ENCODE data around the gene STAT5A. TPM values are rescaled to one million over a fixed set of nuclear protein-coding genes. Genes with fewer than 3 reads are reported as not detected.

STAT5A gene
- total and polyA plus RNA-seq, 9 of the 15 experiments (the other 6 are each of a cell fraction or from before 2014, with no cell fraction given): 79.9 to 415 (median 196) TPM

DNA sequence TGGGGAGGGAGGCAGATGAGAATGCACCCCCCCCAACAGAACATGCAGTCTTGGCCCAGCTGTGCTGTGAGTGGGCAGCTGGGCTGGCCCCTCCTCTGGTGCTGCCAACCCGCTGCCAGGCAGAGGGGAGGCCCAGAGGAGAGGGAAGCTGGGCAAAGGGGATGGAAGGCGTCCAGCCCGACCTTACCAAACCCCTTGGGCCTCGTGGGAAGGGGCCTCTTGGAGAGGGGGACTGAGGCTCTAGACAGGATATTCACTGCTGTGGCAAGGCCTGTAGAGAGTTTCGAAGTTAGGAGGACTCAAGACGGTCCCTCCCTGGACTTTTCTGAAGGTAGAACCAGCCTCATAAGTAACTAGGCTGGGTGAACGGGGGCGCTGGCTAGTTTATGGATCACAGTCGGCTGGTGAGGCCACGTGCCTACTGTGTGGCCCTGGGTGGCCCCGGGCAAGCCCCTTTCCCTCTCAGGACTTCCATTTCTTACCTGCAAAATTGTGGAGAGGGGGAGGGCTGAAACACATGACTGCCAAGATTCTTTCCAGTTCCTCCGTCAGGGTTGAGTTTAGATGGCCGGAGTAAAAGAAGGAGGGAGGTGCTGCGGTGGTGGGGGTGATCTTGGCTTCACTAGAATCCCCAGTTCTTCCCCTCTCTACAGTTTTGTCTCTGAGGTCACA lies 857 bp upstream of the STAT5A start (continued):
- TF ChIP-seq, protein P1, sequence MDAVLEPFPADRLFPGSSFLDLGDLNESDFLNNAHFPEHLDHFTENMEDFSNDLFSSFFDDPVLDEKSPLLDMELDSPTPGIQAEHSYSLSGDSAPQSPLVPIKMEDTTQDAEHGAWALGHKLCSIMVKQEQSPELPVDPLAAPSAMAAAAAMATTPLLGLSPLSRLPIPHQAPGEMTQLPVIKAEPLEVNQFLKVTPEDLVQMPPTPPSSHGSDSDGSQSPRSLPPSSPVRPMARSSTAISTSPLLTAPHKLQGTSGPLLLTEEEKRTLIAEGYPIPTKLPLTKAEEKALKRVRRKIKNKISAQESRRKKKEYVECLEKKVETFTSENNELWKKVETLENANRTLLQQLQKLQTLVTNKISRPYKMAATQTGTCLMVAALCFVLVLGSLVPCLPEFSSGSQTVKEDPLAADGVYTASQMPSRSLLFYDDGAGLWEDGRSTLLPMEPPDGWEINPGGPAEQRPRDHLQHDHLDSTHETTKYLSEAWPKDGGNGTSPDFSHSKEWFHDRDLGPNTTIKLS (IDR thresholded peaks at IDR 0.05; ENCODE audit: borderline replicate concordance, low read depth): no peak
- TF ChIP-seq KLF6 (CRISPR knock-in tag; IDR thresholded peaks at IDR 0.05; ENCODE audit: borderline replicate concordance) (0 out of 2 replicates have a peak, but pooled peaks have one; percentile 57), HMGN3 (IDR thresholded peaks at IDR 0.05; ENCODE audit: borderline replicate concordance, extremely low read depth, insufficient read length, low read depth, low read length) (no peak), DIDO1 (tag; IDR thresholded peaks at IDR 0.05; ENCODE audit: low read depth) (no peak), ZNF12 (CRISPR knock-in tag; IDR thresholded peaks at IDR 0.05) (no peak), CREB1 (IDR thresholded peaks at IDR 0.05) (0 out of 2 replicates have a peak, but pooled peaks have one; percentile 6), CREB1 (CRISPR knock-in tag; IDR thresholded peaks at IDR 0.05) (no peak), ZNF830 (CRISPR knock-in tag; IDR thresholded peaks at IDR 0.05) (no peak), POLR2G (IDR thresholded peaks at IDR 0.05; ENCODE audit: low read depth, low read length) (0 out of 2 replicates have a peak, but pooled peaks have one; percentile 19), ZNF347 (CRISPR knock-in tag; IDR thresholded peaks at IDR 0.05; ENCODE audit: low read depth) (no peak), HDAC2 (IDR thresholded peaks at IDR 0.05) (0 out of 2 replicates have a peak, but pooled peaks have one; percentile 12), ETV1 (tag; conservative IDR thresholded peaks at IDR 0.05; ENCODE audit: low read depth) (no peak)
- TF ChIP-seq, protein P2, sequence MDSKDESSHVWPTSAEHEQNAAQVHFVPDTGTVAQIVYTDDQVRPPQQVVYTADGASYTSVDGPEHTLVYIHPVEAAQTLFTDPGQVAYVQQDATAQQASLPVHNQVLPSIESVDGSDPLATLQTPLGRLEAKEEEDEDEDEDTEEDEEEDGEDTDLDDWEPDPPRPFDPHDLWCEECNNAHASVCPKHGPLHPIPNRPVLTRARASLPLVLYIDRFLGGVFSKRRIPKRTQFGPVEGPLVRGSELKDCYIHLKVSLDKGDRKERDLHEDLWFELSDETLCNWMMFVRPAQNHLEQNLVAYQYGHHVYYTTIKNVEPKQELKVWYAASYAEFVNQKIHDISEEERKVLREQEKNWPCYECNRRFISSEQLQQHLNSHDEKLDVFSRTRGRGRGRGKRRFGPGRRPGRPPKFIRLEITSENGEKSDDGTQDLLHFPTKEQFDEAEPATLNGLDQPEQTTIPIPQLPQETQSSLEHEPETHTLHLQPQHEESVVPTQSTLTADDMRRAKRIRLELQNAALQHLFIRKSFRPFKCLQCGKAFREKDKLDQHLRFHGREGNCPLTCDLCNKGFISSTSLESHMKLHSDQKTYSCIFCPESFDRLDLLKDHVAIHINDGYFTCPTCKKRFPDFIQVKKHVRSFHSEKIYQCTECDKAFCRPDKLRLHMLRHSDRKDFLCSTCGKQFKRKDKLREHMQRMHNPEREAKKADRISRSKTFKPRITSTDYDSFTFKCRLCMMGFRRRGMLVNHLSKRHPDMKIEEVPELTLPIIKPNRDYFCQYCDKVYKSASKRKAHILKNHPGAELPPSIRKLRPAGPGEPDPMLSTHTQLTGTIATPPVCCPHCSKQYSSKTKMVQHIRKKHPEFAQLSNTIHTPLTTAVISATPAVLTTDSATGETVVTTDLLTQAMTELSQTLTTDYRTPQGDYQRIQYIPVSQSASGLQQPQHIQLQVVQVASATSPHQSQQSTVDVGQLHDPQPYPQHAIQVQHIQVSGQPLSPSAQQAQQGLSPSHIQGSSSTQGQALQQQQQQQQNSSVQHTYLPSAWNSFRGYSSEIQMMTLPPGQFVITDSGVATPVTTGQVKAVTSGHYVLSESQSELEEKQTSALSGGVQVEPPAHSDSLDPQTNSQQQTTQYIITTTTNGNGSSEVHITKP (IDR thresholded peaks at IDR 0.05; ENCODE audit: partially characterized antibody): peak; percentile 95
- TF ChIP-seq, protein P3, sequence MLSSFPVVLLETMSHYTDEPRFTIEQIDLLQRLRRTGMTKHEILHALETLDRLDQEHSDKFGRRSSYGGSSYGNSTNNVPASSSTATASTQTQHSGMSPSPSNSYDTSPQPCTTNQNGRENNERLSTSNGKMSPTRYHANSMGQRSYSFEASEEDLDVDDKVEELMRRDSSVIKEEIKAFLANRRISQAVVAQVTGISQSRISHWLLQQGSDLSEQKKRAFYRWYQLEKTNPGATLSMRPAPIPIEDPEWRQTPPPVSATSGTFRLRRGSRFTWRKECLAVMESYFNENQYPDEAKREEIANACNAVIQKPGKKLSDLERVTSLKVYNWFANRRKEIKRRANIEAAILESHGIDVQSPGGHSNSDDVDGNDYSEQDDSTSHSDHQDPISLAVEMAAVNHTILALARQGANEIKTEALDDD (IDR thresholded peaks at IDR 0.05): peak; percentile 56; the same call in 1 of the 2 replicates
- TF ChIP-seq, protein P4, sequence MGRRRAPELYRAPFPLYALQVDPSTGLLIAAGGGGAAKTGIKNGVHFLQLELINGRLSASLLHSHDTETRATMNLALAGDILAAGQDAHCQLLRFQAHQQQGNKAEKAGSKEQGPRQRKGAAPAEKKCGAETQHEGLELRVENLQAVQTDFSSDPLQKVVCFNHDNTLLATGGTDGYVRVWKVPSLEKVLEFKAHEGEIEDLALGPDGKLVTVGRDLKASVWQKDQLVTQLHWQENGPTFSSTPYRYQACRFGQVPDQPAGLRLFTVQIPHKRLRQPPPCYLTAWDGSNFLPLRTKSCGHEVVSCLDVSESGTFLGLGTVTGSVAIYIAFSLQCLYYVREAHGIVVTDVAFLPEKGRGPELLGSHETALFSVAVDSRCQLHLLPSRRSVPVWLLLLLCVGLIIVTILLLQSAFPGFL (CRISPR knock-in tag; IDR thresholded peaks at IDR 0.05): no peak
- TF ChIP-seq, protein P5, sequence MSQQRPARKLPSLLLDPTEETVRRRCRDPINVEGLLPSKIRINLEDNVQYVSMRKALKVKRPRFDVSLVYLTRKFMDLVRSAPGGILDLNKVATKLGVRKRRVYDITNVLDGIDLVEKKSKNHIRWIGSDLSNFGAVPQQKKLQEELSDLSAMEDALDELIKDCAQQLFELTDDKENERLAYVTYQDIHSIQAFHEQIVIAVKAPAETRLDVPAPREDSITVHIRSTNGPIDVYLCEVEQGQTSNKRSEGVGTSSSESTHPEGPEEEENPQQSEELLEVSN (IDR thresholded peaks at IDR 0.05; ENCODE audit: borderline replicate concordance in 1 of 2, extremely low read depth in 1 of 2, insufficient read depth in 1 of 2, insufficient read length in 1 of 2, low read depth in 1 of 2, low read length in 1 of 2, poor library complexity in 1 of 2, severe bottlenecking in 1 of 2): peak; percentile 36 to 39

All from K562 (cell line).